ENCODE data around the gene ANKMY1. TPM values are rescaled to one million over a fixed set of nuclear protein-coding genes. Genes with fewer than 3 reads are reported as not detected.

The ANKMY1 gene
- total RNA-seq, 1 experiment from 2014 or later, result 19.5 TPM

DNA sequence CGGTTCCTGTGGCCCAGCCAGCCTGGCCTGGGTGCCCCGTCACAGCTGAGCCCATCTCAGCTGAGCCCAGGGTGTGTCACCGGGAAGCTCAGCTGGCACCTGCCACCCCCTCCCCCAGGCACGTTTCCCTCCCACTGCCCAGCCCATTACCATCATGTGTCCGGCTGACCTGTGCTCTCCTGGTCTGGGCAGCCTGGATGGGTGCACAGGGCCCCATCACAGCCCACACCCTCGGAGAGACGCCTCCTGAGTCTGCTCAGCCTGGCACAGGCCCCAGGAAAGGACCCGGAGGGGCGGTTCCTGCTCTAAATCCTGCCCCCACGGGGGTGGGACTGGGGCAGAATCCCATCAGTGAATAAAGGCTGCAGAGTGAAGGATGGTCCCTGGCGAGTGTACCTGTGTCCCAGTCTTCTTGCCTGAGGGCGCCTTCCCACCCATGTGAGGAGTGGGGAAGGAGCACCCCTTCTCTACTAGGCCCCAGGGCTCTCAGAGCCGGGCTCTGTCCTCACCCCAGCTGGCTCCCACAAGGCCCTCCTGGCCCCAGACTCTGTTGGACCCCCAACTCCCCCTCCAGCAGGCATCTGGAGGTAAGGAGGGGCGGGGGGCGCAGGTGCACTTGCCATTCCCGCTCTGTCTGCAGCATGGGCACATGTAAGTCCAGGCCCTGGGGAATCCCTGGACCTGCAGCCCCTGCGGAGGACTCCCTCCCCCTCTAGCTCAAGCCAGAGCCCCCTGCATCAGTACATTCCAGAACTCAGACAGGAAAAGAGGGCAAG lies 101.2 kb downstream of the ANKMY1 start:
- Histone ChIP-seq H3F3A (ENCODE audit: low read length, unreplicated experiment) (no peaks in the 10 kb centered on the region), H3K4me1 (ENCODE audit: insufficient read depth, low read length) (no peaks in the 10 kb centered on the region; the same call in 1 of the 2 replicates), H3K27me3 (ENCODE audit: low read length) (no peaks in the 10 kb centered on the region), H2AFZ (ENCODE audit: low read length) (no peak overlapping the region), H3K4me2 (ENCODE audit: low read length) (no peak overlapping the region), H3K27ac (ENCODE audit: low read length) (no peak overlapping the region), H3K9me2 (replicated peaks; ENCODE audit: low read length) (no peaks in the 10 kb centered on the region), H3K4me3 (ENCODE audit: low read length) (no peak overlapping the region), H3K79me2 (ENCODE audit: low read length) (no peaks in the 10 kb centered on the region), H4K20me1 (ENCODE audit: low read length) (no peaks in the 10 kb centered on the region), H3K36me3 (ENCODE audit: low read depth, low read length) (no peaks in the 10 kb centered on the region), H3K9ac (ENCODE audit: low read length) (no peak overlapping the region), H3K9me3 (ENCODE audit: low read length) (no peaks in the 10 kb centered on the region)
- CTCF ChIA-PET, result no interaction called here
- ATAC-seq, result no peak
- POLR2A ChIA-PET (ENCODE audit: unreplicated experiment), result no interaction called here
- DNase-seq, result no peak
- intact Hi-C loops (cut with micrococcal nuclease), result no loop called here
- TF ChIP-seq EZH2 (IDR thresholded peaks at IDR 0.05; ENCODE audit: low read length, unreplicated experiment), result no peak
- TF ChIP-seq, protein P1, sequence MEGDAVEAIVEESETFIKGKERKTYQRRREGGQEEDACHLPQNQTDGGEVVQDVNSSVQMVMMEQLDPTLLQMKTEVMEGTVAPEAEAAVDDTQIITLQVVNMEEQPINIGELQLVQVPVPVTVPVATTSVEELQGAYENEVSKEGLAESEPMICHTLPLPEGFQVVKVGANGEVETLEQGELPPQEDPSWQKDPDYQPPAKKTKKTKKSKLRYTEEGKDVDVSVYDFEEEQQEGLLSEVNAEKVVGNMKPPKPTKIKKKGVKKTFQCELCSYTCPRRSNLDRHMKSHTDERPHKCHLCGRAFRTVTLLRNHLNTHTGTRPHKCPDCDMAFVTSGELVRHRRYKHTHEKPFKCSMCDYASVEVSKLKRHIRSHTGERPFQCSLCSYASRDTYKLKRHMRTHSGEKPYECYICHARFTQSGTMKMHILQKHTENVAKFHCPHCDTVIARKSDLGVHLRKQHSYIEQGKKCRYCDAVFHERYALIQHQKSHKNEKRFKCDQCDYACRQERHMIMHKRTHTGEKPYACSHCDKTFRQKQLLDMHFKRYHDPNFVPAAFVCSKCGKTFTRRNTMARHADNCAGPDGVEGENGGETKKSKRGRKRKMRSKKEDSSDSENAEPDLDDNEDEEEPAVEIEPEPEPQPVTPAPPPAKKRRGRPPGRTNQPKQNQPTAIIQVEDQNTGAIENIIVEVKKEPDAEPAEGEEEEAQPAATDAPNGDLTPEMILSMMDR (conservative IDR thresholded peaks at IDR 0.05; ENCODE audit: low read depth, low read length), result no peak
- no peak for TF ChIP-seq EZH2phosphoT487 (IDR thresholded peaks at IDR 0.05; ENCODE audit: borderline replicate concordance, low read length)
- BruUV-seq (replicated peaks), result no TSS peak

- ChIA-PET CTCF (no interaction called here), POLR2A (ENCODE audit: unreplicated experiment) (no interaction called here)
- no peaks in the 10 kb centered on the region for H3K27me3 ChIP-seq (ENCODE audit: low read length)
- DNase-seq (no peak), ATAC-seq (no peak)
- no peak overlapping the region for H2AFZ ChIP-seq (ENCODE audit: low read length)
- no peak overlapping the region for H3K4me3 ChIP-seq (ENCODE audit: low read length)
- no peak overlapping the region for H3K9ac ChIP-seq (ENCODE audit: low read length)
- H3K4me1 ChIP-seq (ENCODE audit: insufficient read depth, low read length), result no peaks in the 10 kb centered on the region; the same call in 1 of the 2 replicates
- no peaks in the 10 kb centered on the region for H4K20me1 ChIP-seq (ENCODE audit: low read length)
- no peaks in the 10 kb centered on the region for H3K79me2 ChIP-seq (ENCODE audit: low read length)
- H3K27ac ChIP-seq (ENCODE audit: low read length), result no peak overlapping the region
- TF ChIP-seq EZH2phosphoT487 (IDR thresholded peaks at IDR 0.05; ENCODE audit: borderline replicate concordance, low read length), result no peak
- TF ChIP-seq EZH2 (IDR thresholded peaks at IDR 0.05; ENCODE audit: low read length, unreplicated experiment), result no peak
- TF ChIP-seq, protein P1 (conservative IDR thresholded peaks at IDR 0.05; ENCODE audit: low read depth, low read length), result no peak
- no peaks in the 10 kb centered on the region for H3K9me3 ChIP-seq (ENCODE audit: low read length)
- BruUV-seq (replicated peaks), result no TSS peak
- H3K36me3 ChIP-seq (ENCODE audit: low read depth, low read length), result no peaks in the 10 kb centered on the region
- intact Hi-C loops (cut with micrococcal nuclease), result no loop called here
- no peaks in the 10 kb centered on the region for H3F3A ChIP-seq (ENCODE audit: low read length, unreplicated experiment)
- no peaks in the 10 kb centered on the region for H3K9me2 ChIP-seq (replicated peaks; ENCODE audit: low read length)
- H3K4me2 ChIP-seq (ENCODE audit: low read length), result no peak overlapping the region
Observed at GRCh38 chr2:240455647-240456446, 101.9 kb downstream of the ANKMY1 start.

- Histone ChIP-seq H3K79me2 (ENCODE audit: low read length) (no peaks in the 10 kb centered on the region), H3K4me2 (ENCODE audit: low read length) (no peak overlapping the region), H3K27ac (ENCODE audit: low read length) (no peak overlapping the region), H3F3A (ENCODE audit: low read length, unreplicated experiment) (no peaks in the 10 kb centered on the region), H3K4me1 (ENCODE audit: insufficient read depth, low read length) (no peaks in the 10 kb centered on the region; the same call in 1 of the 2 replicates), H3K36me3 (ENCODE audit: low read depth, low read length) (no peaks in the 10 kb centered on the region), H3K9me2 (replicated peaks; ENCODE audit: low read length) (no peaks in the 10 kb centered on the region), H3K27me3 (ENCODE audit: low read length) (no peaks in the 10 kb centered on the region), H3K9ac (ENCODE audit: low read length) (no peak overlapping the region), H3K4me3 (ENCODE audit: low read length) (no peak overlapping the region), H3K9me3 (ENCODE audit: low read length) (no peaks in the 10 kb centered on the region), H2AFZ (ENCODE audit: low read length) (no peak overlapping the region), H4K20me1 (ENCODE audit: low read length) (no peaks in the 10 kb centered on the region)
- ATAC-seq (no peak), DNase-seq (no peak)
- ChIA-PET POLR2A (ENCODE audit: unreplicated experiment) (no interaction called here), CTCF (no interaction called here)
- intact Hi-C loops (cut with micrococcal nuclease), result no loop called here
- TF ChIP-seq EZH2phosphoT487 (IDR thresholded peaks at IDR 0.05; ENCODE audit: borderline replicate concordance, low read length) (no peak), EZH2 (IDR thresholded peaks at IDR 0.05; ENCODE audit: low read length, unreplicated experiment) (no peak)
- TF ChIP-seq, protein P1 (conservative IDR thresholded peaks at IDR 0.05; ENCODE audit: low read depth, low read length), result no peak
- no TSS peak for BruUV-seq (replicated peaks)
Observed at GRCh38 chr2:240455272-240455646, 102.5 kb downstream of the ANKMY1 start.

All from PC-3 (cell line).